Astrocyte of the spinal cord (primary cell): Measurements from ENCODE around the gene TMEM171.

ENCODE experiments used
- DNase-seq: peaks from one replicate; pipeline ENCODE4 v3.0.0; 2011; ENCODE audit warnings: low read depth, low spot score
- H3K4me3 ChIP-seq: 2 replicates; pipeline ENCODE4 v1.5.1; 2011; ENCODE audit warnings: low read depth, mild to moderate bottlenecking, low read length, moderate library complexity
- in situ Hi-C: cut with HindIII; loops from 2 replicates; pipeline ENCODE4 v1.10.0; 2017; ENCODE audit warnings: low sequenced_read_pairs
- TF ChIP-seq, protein P1 (sequence below): IDR thresholded peaks from 2 replicates; pipeline ENCODE4 v1.5.1; 2012; ENCODE audit warnings: low read depth, mild to moderate bottlenecking, low read length, inconsistent platforms

Gene TMEM171

DNA sequence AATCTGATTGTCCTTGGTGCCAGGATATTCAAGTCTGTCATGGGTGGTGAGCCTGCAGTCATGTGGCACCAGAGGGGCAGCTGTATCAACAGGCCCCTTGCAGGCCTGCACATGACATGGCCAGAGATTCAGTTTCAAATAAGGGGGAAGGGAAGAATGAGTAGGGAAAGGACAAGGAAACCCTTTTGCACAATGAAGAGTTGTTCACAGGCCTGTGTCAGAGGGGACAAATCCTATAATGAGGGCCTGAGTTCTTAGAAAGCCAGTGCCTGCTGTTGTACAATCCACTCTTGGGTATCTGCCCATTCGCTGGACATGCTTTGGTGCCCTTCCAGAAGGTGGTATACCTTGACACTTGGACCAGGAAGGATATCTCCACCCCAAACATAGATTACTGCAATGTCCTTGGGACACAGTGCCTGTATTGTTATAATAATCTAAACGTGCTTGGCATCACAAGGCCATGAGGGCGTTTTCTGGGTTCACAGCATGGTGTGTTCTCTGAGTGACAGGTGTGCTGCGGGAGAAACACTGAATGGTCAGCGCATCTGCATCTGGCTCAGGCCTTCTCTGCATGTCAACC, 1.9 kb upstream of the TMEM171 start:
- in situ Hi-C loops = no loop called here
- no peak for DNase-seq
- no peak overlapping the region for H3K4me3 ChIP-seq
- TF ChIP-seq, protein P1, sequence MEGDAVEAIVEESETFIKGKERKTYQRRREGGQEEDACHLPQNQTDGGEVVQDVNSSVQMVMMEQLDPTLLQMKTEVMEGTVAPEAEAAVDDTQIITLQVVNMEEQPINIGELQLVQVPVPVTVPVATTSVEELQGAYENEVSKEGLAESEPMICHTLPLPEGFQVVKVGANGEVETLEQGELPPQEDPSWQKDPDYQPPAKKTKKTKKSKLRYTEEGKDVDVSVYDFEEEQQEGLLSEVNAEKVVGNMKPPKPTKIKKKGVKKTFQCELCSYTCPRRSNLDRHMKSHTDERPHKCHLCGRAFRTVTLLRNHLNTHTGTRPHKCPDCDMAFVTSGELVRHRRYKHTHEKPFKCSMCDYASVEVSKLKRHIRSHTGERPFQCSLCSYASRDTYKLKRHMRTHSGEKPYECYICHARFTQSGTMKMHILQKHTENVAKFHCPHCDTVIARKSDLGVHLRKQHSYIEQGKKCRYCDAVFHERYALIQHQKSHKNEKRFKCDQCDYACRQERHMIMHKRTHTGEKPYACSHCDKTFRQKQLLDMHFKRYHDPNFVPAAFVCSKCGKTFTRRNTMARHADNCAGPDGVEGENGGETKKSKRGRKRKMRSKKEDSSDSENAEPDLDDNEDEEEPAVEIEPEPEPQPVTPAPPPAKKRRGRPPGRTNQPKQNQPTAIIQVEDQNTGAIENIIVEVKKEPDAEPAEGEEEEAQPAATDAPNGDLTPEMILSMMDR = no peak

DNA sequence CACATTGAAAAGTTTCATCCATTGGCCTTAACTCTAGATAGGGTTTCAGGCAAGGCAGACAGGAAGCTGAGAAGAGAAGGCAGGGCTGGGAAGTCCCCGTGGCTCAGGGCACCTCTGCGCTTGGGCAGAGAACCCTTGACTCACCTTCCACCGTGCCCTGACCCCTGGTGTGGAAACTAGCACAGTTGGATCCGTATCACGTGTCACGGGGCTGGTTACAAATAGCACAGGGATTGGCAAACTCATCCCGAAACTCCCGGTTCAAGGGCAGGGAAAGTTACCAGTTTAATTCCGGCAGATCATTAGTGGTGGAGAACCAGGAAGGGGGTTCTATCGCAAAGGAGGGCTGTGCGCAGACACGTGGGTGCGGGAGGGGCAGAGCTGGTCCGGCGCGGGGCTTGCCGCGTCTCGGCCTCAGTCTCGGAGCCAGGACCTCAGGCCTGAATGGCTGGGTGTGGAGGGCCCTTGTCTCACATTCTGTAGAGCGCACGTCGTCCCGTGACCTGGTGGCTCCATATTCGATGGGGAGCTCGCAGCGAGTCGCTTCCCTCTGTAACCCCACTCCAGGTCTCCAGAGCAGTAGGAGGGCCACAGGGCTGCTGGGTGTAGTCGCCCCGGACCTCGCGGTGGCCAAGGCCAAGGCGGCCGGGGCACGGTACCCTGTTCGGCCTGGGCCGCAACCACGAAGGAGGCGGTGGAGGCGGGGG, 771 bp upstream of the TMEM171 start:
- no peak for DNase-seq
- in situ Hi-C loops = no loop called here
- TF ChIP-seq, protein P1 = no peak
- H3K4me3 ChIP-seq = no peak overlapping the region

DNA sequence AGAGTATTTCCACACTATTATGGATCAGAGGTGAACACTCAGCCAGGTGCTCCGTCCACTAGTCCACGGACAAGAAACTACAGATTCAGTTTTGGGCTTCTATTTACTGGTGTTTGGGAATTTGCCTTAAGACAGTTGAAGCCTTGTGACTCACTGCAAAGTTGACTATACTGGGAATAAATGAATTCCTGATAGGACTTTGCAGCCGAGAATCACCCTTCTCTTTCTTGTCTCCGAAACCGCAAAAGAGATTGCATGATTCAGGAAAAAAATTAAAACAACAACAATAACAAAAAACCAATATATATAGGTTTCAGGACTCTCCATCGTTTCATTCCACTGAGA, 716 bp downstream of the TMEM171 start:
- in situ Hi-C loops = no loop called here
- H3K4me3 ChIP-seq = peak overlapping the region; percentile 69
- DNase-seq = no peak
- TF ChIP-seq, protein P1 = no peak

DNA sequence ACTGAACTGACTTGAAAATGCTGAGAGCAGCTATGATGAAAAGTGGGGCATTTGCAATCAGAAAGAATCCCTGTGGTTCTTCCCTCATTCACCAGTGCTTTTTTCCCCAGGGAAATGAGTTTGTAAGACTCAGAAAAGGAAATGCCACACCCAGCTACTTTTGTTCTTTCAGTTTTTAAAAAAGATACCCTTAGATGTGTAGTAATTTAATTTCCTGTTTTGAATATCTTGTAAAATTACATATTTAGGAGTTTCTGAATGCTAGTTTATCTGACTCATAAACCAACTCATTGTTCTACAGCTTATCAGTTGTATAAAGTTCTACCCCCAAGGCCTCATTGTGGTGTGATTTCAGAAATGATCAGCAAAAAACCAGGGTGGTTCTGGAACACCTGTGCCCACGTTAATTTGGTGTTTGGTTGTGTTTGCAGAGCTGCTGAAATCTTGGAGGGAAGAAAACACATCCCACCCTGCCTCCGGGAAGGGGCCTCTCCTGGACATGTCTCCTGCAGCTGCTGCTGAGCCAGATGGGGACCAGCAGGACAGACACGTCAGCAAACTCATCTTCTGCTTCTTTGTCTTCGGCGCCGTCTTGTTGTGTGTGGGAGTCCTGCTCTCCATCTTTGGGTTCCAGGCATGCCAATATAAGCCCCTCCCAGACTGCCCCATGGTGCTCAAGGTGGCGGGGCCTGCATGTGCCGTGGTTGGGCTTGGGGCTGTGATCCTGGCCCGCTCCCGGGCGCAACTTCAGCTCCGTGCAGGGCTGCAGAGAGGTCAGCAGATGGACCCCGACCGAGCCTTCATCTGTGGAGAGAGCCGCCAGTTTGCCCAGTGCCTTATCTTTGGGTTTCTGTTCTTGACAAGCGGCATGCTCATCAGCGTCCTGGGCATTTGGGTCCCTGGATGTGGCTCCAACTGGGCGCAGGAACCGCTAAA, 2.8 kb downstream of the TMEM171 start:
- in situ Hi-C loops = no loop called here
- peak; percentile 54 for DNase-seq
- TF ChIP-seq, protein P1 = no peak
- no peak overlapping the region for H3K4me3 ChIP-seq

DNA sequence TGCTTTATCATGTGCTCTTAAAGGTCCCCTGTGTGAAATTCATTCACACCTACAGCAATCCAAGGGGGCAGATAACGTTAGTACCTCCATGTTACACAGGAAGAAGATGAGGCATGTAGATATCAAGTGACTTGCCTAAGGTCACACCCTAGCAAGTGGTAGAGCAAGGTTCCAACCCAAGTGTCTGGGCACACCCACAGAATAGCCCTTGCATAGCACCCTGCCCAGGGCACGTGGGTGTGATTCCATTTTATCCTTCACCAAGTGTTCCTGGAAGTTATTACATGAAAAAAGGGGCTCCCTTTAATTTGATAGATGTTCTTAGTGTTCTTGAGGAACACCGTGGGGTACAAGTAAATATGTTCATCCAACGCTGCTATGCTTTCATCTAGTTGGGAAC, 4.9 kb downstream of the TMEM171 start:
- H3K4me3 ChIP-seq = no peak overlapping the region
- no peak for DNase-seq
- in situ Hi-C loops = no loop called here
- TF ChIP-seq, protein P1 = no peak

DNA sequence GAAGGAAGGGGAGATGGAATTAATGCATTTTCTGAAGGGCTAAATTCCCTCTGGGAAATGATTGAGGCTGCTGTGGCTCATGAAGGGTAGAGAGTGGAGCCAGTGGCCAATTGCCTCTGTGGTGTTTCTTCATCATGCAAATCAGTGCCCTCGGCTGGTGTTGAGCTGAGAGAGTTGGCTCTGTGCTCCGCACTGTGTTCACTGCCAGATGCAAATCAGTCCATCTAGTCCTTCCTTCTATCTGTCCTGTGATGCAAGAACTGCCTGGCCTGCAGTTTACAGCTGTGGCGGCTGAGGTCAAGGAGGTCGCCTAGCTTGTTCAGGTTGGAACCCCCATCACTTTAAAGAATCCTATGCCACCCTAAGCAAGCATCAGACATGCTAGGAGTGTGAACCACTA, 6.0 kb downstream of the TMEM171 start:
- TF ChIP-seq, protein P1 = no peak
- no peak overlapping the region for H3K4me3 ChIP-seq
- DNase-seq = no peak
- in situ Hi-C loops = no loop called here
